ENCODE data around the gene P2RY12. TPM values are rescaled to one million over a fixed set of nuclear protein-coding genes. Genes with fewer than 3 reads are reported as not detected.

Gene P2RY12
- total and polyA plus RNA-seq, 2 of the 8 experiments (the other 6 are each of a cell fraction or from before 2014, with no cell fraction given): not detected

DNA sequence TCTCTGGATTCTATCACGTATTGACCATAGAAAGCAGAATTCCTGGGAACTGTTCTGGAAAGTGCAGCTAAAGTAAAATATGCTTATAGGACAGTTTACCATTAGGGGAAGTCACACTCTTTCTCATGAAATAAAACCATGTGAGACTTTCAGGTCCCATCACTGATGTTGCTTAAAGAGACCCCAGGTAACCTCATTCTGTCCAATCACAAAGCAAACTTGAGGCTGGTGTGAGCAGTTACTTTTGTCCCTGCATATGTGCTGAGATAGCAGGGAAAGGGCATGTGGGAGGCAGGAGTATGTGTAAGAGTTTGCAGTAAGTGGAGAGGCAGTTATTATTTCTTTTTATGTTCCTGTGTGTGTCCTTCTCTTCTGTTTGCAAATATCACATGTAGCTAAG lies 84.0 kb downstream of the P2RY12 start:
- Histone ChIP-seq H3K4me1 (replicated peaks in 1 of 4; ENCODE audit: control insufficient read depth in 3 of 4, insufficient read depth in 4 of 4, low read length in 3 of 4) (peaks cover 4 to 14% (median 9%) of the 10 kb centered on the region in 4 experiments; a peak in 6 of 7 replicates), H3K79me1 (ENCODE audit: low read depth, low read length) (no peaks in the 10 kb centered on the region), H2BK20ac (ENCODE audit: low read length) (no peak overlapping the region), H2BK5ac (ENCODE audit: low read depth, low read length) (no peak overlapping the region), H2AK5ac (ENCODE audit: low read depth, low read length) (no peak overlapping the region), H4K5ac (ENCODE audit: insufficient read length, low read depth, low read length) (no peak overlapping the region), H3K4me3 (ENCODE audit: extremely low read depth in 1 of 4, insufficient read depth in 2 of 4, low read depth in 3 of 4, low read length in 4 of 4) (no peak overlapping the region), H3K79me2 (ENCODE audit: control insufficient read depth in 1 of 2, insufficient read depth in 2 of 2, low read length in 2 of 2) (no peaks in the 10 kb centered on the region), H3K27me3 (replicated peaks in 1 of 4; ENCODE audit: control insufficient read depth in 3 of 4, extremely low read depth in 1 of 4, insufficient read depth in 3 of 4, low read length in 3 of 4) (no peaks in the 10 kb centered on the region), H3K9ac (replicated peaks in 1 of 4; ENCODE audit: extremely low read depth in 1 of 4, low read depth in 3 of 4, low read length in 3 of 4) (no peak overlapping the region), H3K56ac (replicated peaks; ENCODE audit: insufficient read length, low read depth, low read length) (no peak overlapping the region), H3K27ac (ENCODE audit: low read depth, low read length) (no peak overlapping the region), H3K4me2 (ENCODE audit: insufficient read depth in 1 of 2, low read depth in 2 of 2, low read length in 2 of 2) (no peak overlapping the region), H4K20me1 (replicated peaks in 1 of 2; ENCODE audit: control insufficient read depth in 1 of 2, insufficient read depth in 2 of 2, low read length in 2 of 2) (peaks cover 0 to 2% of the 10 kb centered on the region in 2 experiments), H3K14ac (ENCODE audit: insufficient read length) (no peak overlapping the region), H3K18ac (ENCODE audit: extremely low read depth, low read length) (no peak overlapping the region), H2AFZ (ENCODE audit: low read length) (no peak overlapping the region), H3K23ac (ENCODE audit: insufficient read length) (no peak overlapping the region), H3K4ac (replicated peaks; ENCODE audit: insufficient read length, low read depth, low read length) (no peak overlapping the region), H4K91ac (replicated peaks; ENCODE audit: insufficient read length, low read length) (no peak overlapping the region), H2BK12ac (ENCODE audit: low read depth, low read length) (no peak overlapping the region), H4K8ac (ENCODE audit: extremely low read depth, insufficient read depth, low read length) (no peak overlapping the region), H3K9me3 (ENCODE audit: insufficient read depth in 2 of 2, low read depth in 1 of 2, low read length in 1 of 2) (no peaks in the 10 kb centered on the region), H3K23me2 (ENCODE audit: low read depth, low read length) (no peaks in the 10 kb centered on the region), H2BK15ac (ENCODE audit: low read length) (no peak overlapping the region), H2BK120ac (replicated peaks; ENCODE audit: low read depth, low read length) (no peak overlapping the region), H3K36me3 (ENCODE audit: control insufficient read depth in 2 of 4, insufficient read depth in 4 of 4, low read length in 3 of 4) (no peaks in the 10 kb centered on the region)
- WGBS, 2 experiments (ENCODE audit: extremely low coverage in 1 of 2, insufficient coverage in 1 of 2, insufficient read length in 1 of 2, insufficient replicate concordance in 2 of 2, low coverage in 1 of 2, low lambda C conversion rate in 2 of 2, missing lambda C conversion rate in 1 of 2): 95% methylated on average over 1 of the region's 1 CpG; no CpG with 5 or more reads in 1 of the 2 experiments
- ChIA-PET POLR2A (ENCODE audit: partially characterized antibody) (no interaction called here), CTCF (ENCODE audit: partially characterized antibody) (interaction anchor here (1.4 to 3.0 kb wide), 2 partner anchors 27 to 537 kb away, joined by 3 to 11 read pairs; no protein-coding TSS in a partner anchor)
- FAIRE-seq (no peak), DNase-seq (ENCODE audit: low read depth in 1 of 2, low spot score in 2 of 2) (no peak)
- TF ChIP-seq CREB1 (IDR thresholded peaks at IDR 0.05) (no peak), SP2 (IDR thresholded peaks at IDR 0.05; ENCODE audit: low read length) (no peak), TBP (IDR thresholded peaks at IDR 0.05; ENCODE audit: low read depth, low read length) (no peak)
- TF ChIP-seq, protein P1, sequence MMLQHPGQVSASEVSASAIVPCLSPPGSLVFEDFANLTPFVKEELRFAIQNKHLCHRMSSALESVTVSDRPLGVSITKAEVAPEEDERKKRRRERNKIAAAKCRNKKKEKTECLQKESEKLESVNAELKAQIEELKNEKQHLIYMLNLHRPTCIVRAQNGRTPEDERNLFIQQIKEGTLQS (IDR thresholded peaks at IDR 0.05; ENCODE audit: insufficient read depth, low read depth, low read length): no peak

All from H1 (cell line).